Measurements from ENCODE around the gene COL27A1. TPM values are rescaled to one million over a fixed set of nuclear protein-coding genes. Genes with fewer than 3 reads are reported as not detected.

The COL27A1 gene
- total and polyA plus RNA-seq, 2 donors (not counting 3 experiments of a cell fraction or from before 2014, with no cell fraction given) = 14.7 to 49.1 TPM

- no peak for FAIRE-seq
- POLR2A ChIA-PET = interaction anchor here (0.6 kb wide), 1 partner anchor 10 kb away, joined by 3 read pairs; no protein-coding TSS in a partner anchor
- dilution Hi-C loops (cut with MboI; ENCODE audit: extremely low pct_ligation_motif_present, low sequenced_read_pairs) (no loop called here), intact Hi-C loops (cut with micrococcal nuclease) (no loop called here)
- no peak for DNase-seq (ENCODE audit: low read depth, low spot score)
- Histone ChIP-seq H3K4me1 (ENCODE audit: control insufficient read depth, extremely low read depth, insufficient read depth, low read length) (no peaks in the 10 kb centered on the region), H3K9ac (replicated peaks; ENCODE audit: extremely low read depth, insufficient read depth, low read length) (no peak overlapping the region), H3K4me3 (replicated peaks in 1 of 3; ENCODE audit: insufficient read depth in 1 of 3, low read depth in 1 of 3, low read length in 3 of 3) (no peak overlapping the region), H3K4me2 (ENCODE audit: insufficient read depth, low read length) (no peak overlapping the region), H3K9me1 (replicated peaks; ENCODE audit: control insufficient read depth, extremely low read depth, insufficient read depth, low read length) (no peaks in the 10 kb centered on the region), H4K20me1 (replicated peaks; ENCODE audit: control insufficient read depth, extremely low read depth, insufficient read depth, low read length) (no peaks in the 10 kb centered on the region), H3K27me3 (ENCODE audit: control insufficient read depth in 2 of 2, insufficient read depth in 2 of 2, low read length in 2 of 2) (no peaks in the 10 kb centered on the region), H3K27ac (ENCODE audit: insufficient read depth, low read depth, low read length) (no peak overlapping the region), H3K9me3 (replicated peaks; ENCODE audit: control insufficient read depth, insufficient read depth, low read length) (no peaks in the 10 kb centered on the region), H2AFZ (ENCODE audit: low read depth, low read length) (no peak overlapping the region), H3K79me2 (ENCODE audit: control insufficient read depth, insufficient read depth, low read length) (no peaks in the 10 kb centered on the region), H3K36me3 (ENCODE audit: control insufficient read depth in 2 of 2, extremely low read depth in 1 of 2, insufficient read depth in 2 of 2, low read length in 2 of 2) (no peaks in the 10 kb centered on the region)
- TF ChIP-seq FOS (IDR thresholded peaks at IDR 0.05; ENCODE audit: borderline replicate concordance, insufficient read depth, low read length) (no peak), MYC (IDR thresholded peaks at IDR 0.05; ENCODE audit: low read depth, low read length) (no peak), CTCF (IDR thresholded peaks at IDR 0.05; ENCODE audit: extremely low read depth in 1 of 2, insufficient read depth in 1 of 2, low read depth in 1 of 2, low read length in 2 of 2) (no peak), JUN (IDR thresholded peaks at IDR 0.05; ENCODE audit: borderline replicate concordance, insufficient read depth, insufficient read length, low read depth) (no peak), MAX (IDR thresholded peaks at IDR 0.05; ENCODE audit: insufficient read depth, insufficient read length) (no peak), POLR2AphosphoS5 (IDR thresholded peaks at IDR 0.05; ENCODE audit: insufficient read depth, low read depth, low read length) (no peak), GATA2 (IDR thresholded peaks at IDR 0.05; ENCODE audit: insufficient read depth, insufficient read length, low read depth, low read length) (no peak), POLR2A (IDR thresholded peaks at IDR 0.05; ENCODE audit: low read depth, low read length) (no peak), EZH2 (IDR thresholded peaks at IDR 0.05; ENCODE audit: borderline replicate concordance, low read depth, low read length, severe bottlenecking) (no peak)
- no TSS peak for BruUV-seq (replicated peaks)
- CTCF ChIA-PET = interaction anchor here (1.2 to 1.6 kb wide), 6 partner anchors 10 to 114 kb away, joined by 3 to 5 read pairs (median 4); partner anchors contain the start of gene COL27A1
Measured at GRCh38 chr9:114196979-114197622, 41.8 kb downstream of the COL27A1 start.

Measured in endothelial cell of umbilical vein (primary cell).